CD4-positive, alpha-beta T cell (primary cell): ENCODE results near the gene MSI2. TPM values are rescaled to one million over a fixed set of nuclear protein-coding genes. Genes with fewer than 3 reads are reported as not detected.

Experiments
- ATAC-seq: fragments of 200-7000 bp; cut with Tn5 transposase; one replicate; pipeline ENCODE4 v1.10.0; 2022; ENCODE audit warnings: mild to moderate bottlenecking; ENCODE audit not compliant: poor library complexity
- CTCF ChIA-PET: fragments of 350-600 bp; sonication (Branson Sonifier 250); formaldehyde crosslinking; loops from one replicate; lab custom pipeline; 2021; ENCODE audit warnings: antibody characterized with exemption, inconsistent platforms; lab: Charles Lee
- POLR2A ChIA-PET: fragments of 350-600 bp; sonication (Branson Sonifier 250); formaldehyde crosslinking; loops from one replicate; lab custom pipeline; 2021; ENCODE audit warnings: antibody characterized with exemption, inconsistent platforms; lab: Charles Lee
- DNase-seq, 14 experiments: peaks; one replicate each; pipeline ENCODE4 v3.0.0-alpha.2; 2013 to 2020; ENCODE audit warnings: mixed read lengths in 2 of 14
- H3K27ac ChIP-seq, 2 donors: one replicate each; pipeline versions ENCODE4 v1.5.1 to v1.7.0; 2013; ENCODE audit warnings: low read length in 2 of 2, low read depth in 1 of 2, mild to moderate bottlenecking in 1 of 2
- H3K27me3 ChIP-seq, 2 experiments: 1 replicate in 1 of 2; 2 replicates in 1 of 2; pipeline versions ENCODE4 v1.6.1 to v1.7.0; 2013; ENCODE audit warnings: low read length in 2 of 2, control low read depth in 1 of 2, mild to moderate bottlenecking in 1 of 2, moderate library complexity in 1 of 2; ENCODE audit not compliant: insufficient read depth in 2 of 2, control insufficient read depth in 1 of 2
- H3K36me3 ChIP-seq: one replicate; pipeline ENCODE4 v1.6.1; 2013; ENCODE audit warnings: low read length, control low read depth; ENCODE audit not compliant: insufficient read depth
- H3K4me1 ChIP-seq: one replicate; pipeline ENCODE4 v1.6.1; 2013; ENCODE audit warnings: low read length, control low read depth; ENCODE audit not compliant: insufficient read depth
- H3K4me3 ChIP-seq: one replicate; pipeline ENCODE4 v1.5.1; 2013; ENCODE audit warnings: mild to moderate bottlenecking, low read length, moderate library complexity
- H3K9me3 ChIP-seq, 2 experiments: 1 replicate in 1 of 2; 2 replicates in 1 of 2; pipeline versions ENCODE4 v1.6.1 to v1.7.0; 2013; ENCODE audit warnings: low read length in 2 of 2, mild to moderate bottlenecking in 2 of 2, control low read depth in 1 of 2, moderate library complexity in 1 of 2; ENCODE audit not compliant: control insufficient read depth in 1 of 2, insufficient read depth in 1 of 2
- H3K27ac Mint-ChIP-seq: one replicate; pipeline ENCODE4 v1.8.0; 2020; ENCODE audit warnings: mixed read lengths
- H3K27me3 Mint-ChIP-seq: one replicate; pipeline ENCODE4 v1.8.0; 2021; ENCODE audit warnings: mixed read lengths
- H3K36me3 Mint-ChIP-seq: one replicate; pipeline ENCODE4 v1.8.0; 2021; ENCODE audit warnings: low read depth, mixed read lengths
- H3K4me1 Mint-ChIP-seq: one replicate; pipeline ENCODE4 v1.8.0; 2021; ENCODE audit warnings: low read depth, mixed read lengths
- H3K4me3 Mint-ChIP-seq: one replicate; pipeline ENCODE4 v1.8.0; 2020; ENCODE audit warnings: mild to moderate bottlenecking, mixed read lengths
- H3K9me3 Mint-ChIP-seq: one replicate; pipeline ENCODE4 v1.8.0; 2020; ENCODE audit warnings: mixed read lengths
- intact Hi-C, 2 experiments: fragments of 100-400 bp; cut with DNase I in 1 of 2; cut with micrococcal nuclease in 1 of 2; formaldehyde crosslinking; loops; one replicate each; pipeline versions ENCODE4 v1.15.1 to v1.9.0; 2023 to 2025; cut with DNase I, micrococcal nuclease
- total RNA-seq, 174 experiments: library from RNA in 2 of 174; stranded (reverse) in 2 of 174; gene quantifications; one replicate each; pipeline ENCODE4 v1.2.3 and lab custom pipeline; 2021 to 2026
- TF ChIP-seq, protein P1 (sequence below): fragments of 200-600 bp; IDR thresholded peaks from one replicate; pipeline ENCODE4 v1.8.0; 2022; ENCODE audit warnings: antibody characterized with exemption, mild to moderate bottlenecking

MSI2 gene
- total RNA-seq, 2 experiments from 2014 or later, result 129 to 132 TPM

DNA sequence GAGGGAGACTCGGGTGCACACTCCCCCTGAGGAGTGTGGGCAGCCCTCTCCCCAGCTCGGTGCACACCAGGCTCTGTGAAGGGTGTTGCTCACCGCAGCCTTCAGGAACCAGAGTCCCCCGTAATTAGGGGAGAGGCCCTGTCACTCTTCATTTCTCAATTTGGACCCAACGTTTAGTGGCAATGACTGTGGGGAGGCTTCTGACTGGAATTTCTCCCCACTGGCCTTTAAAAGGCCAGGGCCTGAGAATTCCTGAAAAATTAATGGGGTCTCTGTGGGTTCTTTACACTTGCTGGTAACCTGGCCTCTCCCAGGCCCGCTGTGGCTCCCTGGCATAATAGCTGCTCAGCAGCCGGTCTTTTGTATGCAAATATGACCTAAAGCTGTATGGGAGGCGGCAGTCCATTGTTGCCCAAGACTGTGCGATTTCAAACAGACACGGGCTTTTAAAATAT lies 209.7 kb downstream of the MSI2 start:
- Histone ChIP-seq H3K27ac (no peak overlapping the region), H3K9me3 (no peaks in the 10 kb centered on the region), H3K27me3 (no peaks in the 10 kb centered on the region), H3K36me3 (no peaks in the 10 kb centered on the region), H3K4me3 (no peak overlapping the region), H3K4me1 (peaks cover 20% of the 10 kb centered on the region)
- CTCF ChIA-PET, result no interaction called here
- Mint-ChIP-seq H3K36me3 (no peaks in the 10 kb centered on the region), H3K27me3 (no peaks in the 10 kb centered on the region), H3K4me1 (peaks cover 45% of the 10 kb centered on the region), H3K27ac (no peak overlapping the region), H3K9me3 (no peaks in the 10 kb centered on the region), H3K4me3 (no peak overlapping the region)
- no peak for DNase-seq
- intact Hi-C loops, result no loop called here
- POLR2A ChIA-PET, result interaction anchor here (0.8 kb wide), 1 partner anchor 11 kb away, joined by 3 read pairs; no protein-coding TSS in a partner anchor
- TF ChIP-seq, protein P1, sequence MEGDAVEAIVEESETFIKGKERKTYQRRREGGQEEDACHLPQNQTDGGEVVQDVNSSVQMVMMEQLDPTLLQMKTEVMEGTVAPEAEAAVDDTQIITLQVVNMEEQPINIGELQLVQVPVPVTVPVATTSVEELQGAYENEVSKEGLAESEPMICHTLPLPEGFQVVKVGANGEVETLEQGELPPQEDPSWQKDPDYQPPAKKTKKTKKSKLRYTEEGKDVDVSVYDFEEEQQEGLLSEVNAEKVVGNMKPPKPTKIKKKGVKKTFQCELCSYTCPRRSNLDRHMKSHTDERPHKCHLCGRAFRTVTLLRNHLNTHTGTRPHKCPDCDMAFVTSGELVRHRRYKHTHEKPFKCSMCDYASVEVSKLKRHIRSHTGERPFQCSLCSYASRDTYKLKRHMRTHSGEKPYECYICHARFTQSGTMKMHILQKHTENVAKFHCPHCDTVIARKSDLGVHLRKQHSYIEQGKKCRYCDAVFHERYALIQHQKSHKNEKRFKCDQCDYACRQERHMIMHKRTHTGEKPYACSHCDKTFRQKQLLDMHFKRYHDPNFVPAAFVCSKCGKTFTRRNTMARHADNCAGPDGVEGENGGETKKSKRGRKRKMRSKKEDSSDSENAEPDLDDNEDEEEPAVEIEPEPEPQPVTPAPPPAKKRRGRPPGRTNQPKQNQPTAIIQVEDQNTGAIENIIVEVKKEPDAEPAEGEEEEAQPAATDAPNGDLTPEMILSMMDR, result no peak
- ATAC-seq, result no peak

DNA sequence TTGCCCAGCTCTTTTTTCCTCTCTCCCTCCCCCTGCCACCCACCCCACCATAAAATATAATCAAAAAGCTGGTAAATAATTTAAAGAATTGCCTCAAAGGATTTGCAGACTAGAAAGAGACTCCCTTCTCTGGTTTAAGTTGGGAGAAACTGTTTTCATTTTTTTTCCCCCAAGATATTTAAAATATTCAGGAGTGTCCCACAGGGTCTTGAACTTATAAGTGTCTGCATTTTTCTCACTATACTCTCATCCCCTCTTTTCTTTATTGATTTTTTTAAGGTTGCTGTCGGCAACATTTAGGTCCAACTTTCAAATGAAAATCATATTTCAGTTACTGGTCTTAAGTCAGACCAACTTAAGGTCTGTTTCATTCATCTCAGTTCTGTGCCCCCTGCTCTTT lies 210.2 kb downstream of the MSI2 start:
- no peaks in the 10 kb centered on the region for H3K27me3 Mint-ChIP-seq
- CTCF ChIA-PET, result no interaction called here

DNA sequence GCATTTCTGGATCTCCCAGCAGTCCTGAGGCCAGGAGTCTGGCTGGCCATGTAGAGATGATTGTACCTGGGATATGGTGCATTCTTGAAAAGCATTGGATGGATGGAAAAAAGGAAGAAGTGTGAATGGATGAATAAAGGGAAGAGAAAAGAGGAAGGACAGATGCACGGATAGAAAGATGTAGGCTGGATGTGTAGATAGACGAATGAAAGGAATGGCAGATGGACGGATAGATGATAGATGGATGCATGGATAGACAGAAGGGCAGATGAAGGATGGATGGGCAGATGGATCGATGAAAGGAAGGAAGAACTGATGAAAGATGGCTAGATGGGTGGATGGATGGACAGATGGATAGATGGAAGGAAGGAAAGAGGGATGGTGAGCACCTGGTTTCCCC lies 210.9 kb downstream of the MSI2 start:
- ATAC-seq (no peak), DNase-seq (no peak)
- ChIA-PET POLR2A (no interaction called here), CTCF (no interaction called here)
- Mint-ChIP-seq H3K9me3 (no peaks in the 10 kb centered on the region), H3K4me1 (peaks cover 37% of the 10 kb centered on the region), H3K27me3 (no peaks in the 10 kb centered on the region), H3K36me3 (no peaks in the 10 kb centered on the region), H3K4me3 (no peak overlapping the region), H3K27ac (no peak overlapping the region)
- no peaks in the 10 kb centered on the region for H3K27me3 ChIP-seq
- H3K9me3 ChIP-seq, result no peaks in the 10 kb centered on the region
- no peak overlapping the region for H3K27ac ChIP-seq
- no peak overlapping the region for H3K4me3 ChIP-seq
- peaks cover 3% of the 10 kb centered on the region for H3K36me3 ChIP-seq
- intact Hi-C loops, result no loop called here
- peaks cover 9% of the 10 kb centered on the region for H3K4me1 ChIP-seq
- TF ChIP-seq, protein P1, result no peak

More for the DNA sequence above, 210.2 kb downstream of the MSI2 start:
- Mint-ChIP-seq H3K36me3 (no peaks in the 10 kb centered on the region), H3K27ac (no peak overlapping the region), H3K4me1 (peaks cover 43% of the 10 kb centered on the region), H3K4me3 (no peak overlapping the region), H3K9me3 (no peaks in the 10 kb centered on the region)
- no peaks in the 10 kb centered on the region for H3K36me3 ChIP-seq
- TF ChIP-seq, protein P1, result no peak
- H3K9me3 ChIP-seq, result no peaks in the 10 kb centered on the region
- H3K27ac ChIP-seq, result no peak overlapping the region
- intact Hi-C loops, result no loop called here
- no peaks in the 10 kb centered on the region for H3K27me3 ChIP-seq
- POLR2A ChIA-PET, result interaction anchor here (0.8 kb wide), 1 partner anchor 11 kb away, joined by 3 read pairs; no protein-coding TSS in a partner anchor
- peaks cover 16% of the 10 kb centered on the region for H3K4me1 ChIP-seq
- no peak for DNase-seq
- H3K4me3 ChIP-seq, result no peak overlapping the region
- no peak for ATAC-seq
